Measurements from ENCODE around the gene LARP1B.
"Not testable (repeated sequence)": the region's sequence is repeated elsewhere in the genome, so short reads cannot be mapped to it uniquely, and the experiment has no call there.

- not testable (repeated sequence) for TF ChIP-seq TOX (CRISPR knock-in tag; IDR thresholded peaks at IDR 0.05; ENCODE audit: borderline replicate concordance); TSHZ2 (CRISPR knock-in tag; IDR thresholded peaks at IDR 0.05); POU6F1 (CRISPR knock-in tag; IDR thresholded peaks at IDR 0.05; ENCODE audit: borderline replicate concordance, low read depth); CSRNP3 (CRISPR knock-in tag; IDR thresholded peaks at IDR 0.05); BACH2 (CRISPR knock-in tag; IDR thresholded peaks at IDR 0.05; ENCODE audit: borderline replicate concordance); GLIS3 (CRISPR knock-in tag; IDR thresholded peaks at IDR 0.05); PATZ1 (CRISPR knock-in tag; IDR thresholded peaks at IDR 0.05; ENCODE audit: borderline replicate concordance); ISL1 (CRISPR knock-in tag; IDR thresholded peaks at IDR 0.05); PPARA (CRISPR knock-in tag; IDR thresholded peaks at IDR 0.05; ENCODE audit: borderline replicate concordance); ZFP30 (CRISPR knock-in tag; IDR thresholded peaks at IDR 0.05); RARB (CRISPR knock-in tag; IDR thresholded peaks at IDR 0.05); ZNF8 (CRISPR knock-in tag; IDR thresholded peaks at IDR 0.05)
Measured at GRCh38 chr4:128156472-128156871, 95.4 kb downstream of the LARP1B start.

Data from SK-N-SH treated with all-trans-retinoic acid at 6 μM for 48 hours (cell line).